Measurements from ENCODE around the gene LDLRAD3. TPM values are rescaled to one million over a fixed set of nuclear protein-coding genes. Genes with fewer than 3 reads are reported as not detected.

Gene LDLRAD3
- total and polyA plus RNA-seq, 4 donors = 20.9 to 25.6 (median 22.8) TPM

DNA sequence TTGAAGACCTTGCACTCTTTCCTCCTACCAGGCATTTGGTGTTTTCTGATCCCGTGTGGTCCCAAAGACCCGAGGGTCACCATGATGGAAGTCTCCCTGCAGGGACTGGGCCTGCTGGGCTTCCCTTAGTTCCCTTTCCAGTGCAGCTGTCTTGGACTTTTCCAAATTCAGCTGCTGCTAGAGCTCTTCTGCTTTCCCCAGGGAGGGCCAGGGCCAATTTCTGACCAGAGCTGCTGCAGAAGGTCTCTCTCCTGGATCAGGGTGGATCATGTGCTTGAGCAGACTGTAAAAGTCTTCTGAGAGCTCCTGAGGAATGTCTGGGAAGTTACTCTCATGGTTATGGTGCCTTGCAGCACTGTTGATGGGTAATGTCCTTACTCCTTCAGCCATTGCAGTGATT, 23.2 kb downstream of the LDLRAD3 start:
- peaks cover 5% of the 10 kb centered on the region for H3K4me1 ChIP-seq (ENCODE audit: control insufficient read depth, insufficient read depth, low read length)
- no peaks in the 10 kb centered on the region for H3K36me3 ChIP-seq (ENCODE audit: control insufficient read depth, insufficient read depth, low read length)
- no peaks in the 10 kb centered on the region for H3K9me3 ChIP-seq (ENCODE audit: control insufficient read depth, insufficient read depth, low read length)
- no peak overlapping the region for H3K4me3 ChIP-seq (ENCODE audit: low read depth, low read length)
- DNase-seq (ENCODE audit: low read depth in 4 of 6, low spot score in 6 of 6) = no peak
- no peaks in the 10 kb centered on the region for H3K27me3 ChIP-seq (ENCODE audit: control insufficient read depth, insufficient read depth, low read length)
- no peak overlapping the region for H3K27ac ChIP-seq (ENCODE audit: low read depth, low read length)
- 69% methylated on average over 2 of the region's 2 CpGs for WGBS (ENCODE audit: insufficient coverage)

DNA sequence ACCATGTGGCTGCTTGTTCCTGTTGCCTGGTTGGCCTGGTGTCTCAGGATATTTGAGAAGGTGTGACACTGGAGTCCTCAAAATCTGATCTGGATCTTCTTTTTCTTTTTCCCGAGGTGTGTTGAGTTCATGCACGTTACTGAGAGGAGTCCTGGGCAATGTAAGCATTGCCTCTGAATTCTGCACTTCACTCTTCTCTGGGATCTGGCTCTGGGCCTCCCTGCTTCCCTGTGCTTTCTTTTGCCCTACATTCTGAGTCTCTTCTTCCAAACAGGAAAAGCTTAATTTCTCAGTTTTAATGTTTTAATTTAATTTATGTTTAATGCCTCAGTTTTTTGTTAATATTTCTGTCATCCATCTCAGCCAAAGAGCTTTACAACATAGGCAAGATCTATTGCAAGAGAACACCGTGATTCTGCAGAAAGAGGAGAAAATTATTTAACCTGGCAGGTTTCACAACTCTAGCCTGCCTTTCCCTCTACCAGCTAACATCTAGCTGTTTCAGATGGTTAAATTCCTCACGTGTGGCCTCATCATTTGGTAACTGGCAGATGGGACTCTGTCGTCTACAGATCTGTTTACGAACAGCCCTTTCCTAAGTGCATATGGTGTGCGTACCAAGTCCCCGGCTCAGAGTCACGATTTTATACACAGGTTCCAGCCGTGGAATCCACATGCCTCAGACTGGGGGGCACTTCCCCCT, 24.7 kb downstream of the LDLRAD3 start:
- peak in 2 of 6 donors; percentile 51 to 81 for DNase-seq (ENCODE audit: low read depth in 4 of 6, low spot score in 6 of 6)
- 77% methylated on average over 9 of the region's 10 CpGs for WGBS (ENCODE audit: insufficient coverage)
- no peaks in the 10 kb centered on the region for H3K27me3 ChIP-seq (ENCODE audit: control insufficient read depth, insufficient read depth, low read length)
- H3K36me3 ChIP-seq (ENCODE audit: control insufficient read depth, insufficient read depth, low read length) = no peaks in the 10 kb centered on the region
- no peaks in the 10 kb centered on the region for H3K9me3 ChIP-seq (ENCODE audit: control insufficient read depth, insufficient read depth, low read length)
- no peak overlapping the region for H3K4me3 ChIP-seq (ENCODE audit: low read depth, low read length)
- no peak overlapping the region for H3K27ac ChIP-seq (ENCODE audit: low read depth, low read length)
- H3K4me1 ChIP-seq (ENCODE audit: control insufficient read depth, insufficient read depth, low read length) = peaks cover 5% of the 10 kb centered on the region

DNA sequence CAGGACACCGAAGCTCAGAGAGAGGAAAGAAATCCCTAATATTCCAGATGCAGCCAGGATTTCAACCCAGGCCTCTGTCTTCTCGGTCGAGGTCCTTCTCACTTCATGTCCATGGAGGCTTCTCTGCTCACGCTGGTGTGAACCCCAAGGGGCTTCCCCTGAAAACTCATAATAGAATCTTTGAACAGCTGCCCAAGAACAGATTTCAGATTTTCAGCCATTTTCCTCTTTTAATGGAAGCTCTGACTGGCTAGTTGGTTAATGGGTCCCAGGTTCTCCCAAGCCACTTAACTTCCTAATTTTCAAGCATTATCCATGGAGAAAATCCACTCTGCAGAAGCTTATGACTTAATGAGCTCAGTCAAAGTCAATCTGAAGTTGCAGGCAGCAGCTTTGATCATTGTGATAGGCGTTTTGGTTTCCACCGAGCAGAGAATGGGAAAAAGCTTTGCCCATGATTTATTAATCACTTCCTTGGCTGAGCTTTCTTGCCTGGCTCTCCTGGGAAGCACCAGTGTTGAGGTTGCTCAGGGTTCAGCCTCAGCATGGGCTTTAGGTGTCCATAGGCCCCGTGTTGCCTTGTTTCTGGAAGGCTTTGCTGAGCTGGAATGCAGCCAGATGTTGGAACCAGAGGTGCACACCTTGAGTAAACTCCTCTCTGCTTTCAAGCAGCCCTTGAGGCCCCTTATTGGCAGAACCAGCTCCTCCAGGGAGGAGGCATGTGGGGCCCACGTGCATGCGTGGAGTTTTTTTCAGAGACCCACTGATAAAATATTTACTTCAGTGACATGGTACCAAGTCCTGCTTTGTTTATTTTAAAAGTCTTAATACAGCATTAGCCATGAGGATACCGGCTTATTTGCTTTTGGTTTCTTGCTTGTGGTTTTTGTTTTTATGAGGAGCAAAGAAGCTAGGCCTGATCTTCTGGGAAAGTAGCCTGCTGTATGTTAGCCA, 25.5 kb downstream of the LDLRAD3 start:
- no peak for DNase-seq (ENCODE audit: low read depth in 4 of 6, low spot score in 6 of 6)
- Histone ChIP-seq H3K27me3 (ENCODE audit: control insufficient read depth, insufficient read depth, low read length) (no peaks in the 10 kb centered on the region), H3K9me3 (ENCODE audit: control insufficient read depth, insufficient read depth, low read length) (peaks cover 3% of the 10 kb centered on the region), H3K36me3 (ENCODE audit: control insufficient read depth, insufficient read depth, low read length) (no peaks in the 10 kb centered on the region), H3K4me1 (ENCODE audit: control insufficient read depth, insufficient read depth, low read length) (peaks cover 5% of the 10 kb centered on the region), H3K4me3 (ENCODE audit: low read depth, low read length) (no peak overlapping the region), H3K27ac (ENCODE audit: low read depth, low read length) (no peak overlapping the region)
- WGBS (ENCODE audit: insufficient coverage) = 57% methylated on average over 7 of the region's 10 CpGs

DNA sequence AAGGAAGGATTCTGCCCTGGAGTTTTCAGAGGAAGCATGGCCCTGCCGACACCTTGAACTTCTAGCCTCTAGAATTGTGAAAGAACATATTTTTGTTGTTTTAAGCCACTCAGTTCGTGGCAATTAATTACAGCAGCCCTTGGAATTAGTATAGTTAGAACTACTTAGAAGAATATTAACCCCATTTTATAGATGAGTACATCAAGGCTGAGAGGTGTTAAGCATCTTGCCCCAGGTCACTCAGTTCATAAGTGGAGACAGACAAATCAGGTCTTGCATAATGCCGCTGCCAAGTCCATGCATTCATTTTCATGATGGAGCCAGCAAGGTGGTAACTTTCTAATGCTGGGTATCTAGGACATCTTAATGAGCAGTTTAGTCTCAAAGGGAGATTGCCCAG, 26.6 kb downstream of the LDLRAD3 start:
- DNase-seq (ENCODE audit: low read depth in 4 of 6, low spot score in 6 of 6) = no peak
- H3K27me3 ChIP-seq (ENCODE audit: control insufficient read depth, insufficient read depth, low read length) = no peaks in the 10 kb centered on the region
- peaks cover 5% of the 10 kb centered on the region for H3K4me1 ChIP-seq (ENCODE audit: control insufficient read depth, insufficient read depth, low read length)
- no peak overlapping the region for H3K27ac ChIP-seq (ENCODE audit: low read depth, low read length)
- 100% methylated on average over 2 of the region's 3 CpGs for WGBS (ENCODE audit: insufficient coverage)
- H3K36me3 ChIP-seq (ENCODE audit: control insufficient read depth, insufficient read depth, low read length) = no peaks in the 10 kb centered on the region
- no peak overlapping the region for H3K4me3 ChIP-seq (ENCODE audit: low read depth, low read length)
- peaks cover 4% of the 10 kb centered on the region for H3K9me3 ChIP-seq (ENCODE audit: control insufficient read depth, insufficient read depth, low read length)

DNA sequence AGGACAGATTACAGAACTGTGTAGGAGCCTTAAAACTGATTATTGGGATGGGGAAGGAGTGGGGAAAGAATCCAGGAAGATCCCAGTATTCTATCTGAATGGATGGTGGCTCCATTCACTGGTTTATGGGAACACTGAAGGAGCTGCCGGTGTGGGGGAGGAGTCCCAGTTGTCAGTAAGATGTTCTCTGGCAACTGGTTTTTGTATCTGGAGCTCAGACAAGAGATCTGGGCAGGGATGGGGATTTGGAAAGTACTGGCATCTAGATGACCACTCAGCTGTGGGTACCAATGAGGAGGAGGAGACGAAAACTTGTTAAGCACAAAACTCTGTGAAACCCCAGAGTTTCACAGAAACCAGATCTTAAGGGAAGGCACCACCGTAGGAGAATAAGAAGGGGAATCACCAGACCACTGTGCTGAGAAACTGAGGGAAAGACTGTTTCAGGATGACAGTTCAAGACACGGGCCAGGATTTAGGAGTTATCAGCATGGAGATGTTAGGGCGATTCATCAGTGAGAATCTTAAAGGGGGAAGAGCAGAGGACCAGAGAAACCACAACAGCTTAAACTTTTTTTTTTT, 28.1 kb downstream of the LDLRAD3 start:
- no peak for DNase-seq (ENCODE audit: low read depth in 4 of 6, low spot score in 6 of 6)
- WGBS (ENCODE audit: insufficient coverage) = 91% methylated on average over 4 of the region's 5 CpGs
- Histone ChIP-seq H3K27ac (ENCODE audit: low read depth, low read length) (no peak overlapping the region), H3K36me3 (ENCODE audit: control insufficient read depth, insufficient read depth, low read length) (no peaks in the 10 kb centered on the region), H3K4me3 (ENCODE audit: low read depth, low read length) (no peak overlapping the region), H3K27me3 (ENCODE audit: control insufficient read depth, insufficient read depth, low read length) (no peaks in the 10 kb centered on the region), H3K9me3 (ENCODE audit: control insufficient read depth, insufficient read depth, low read length) (peaks cover 4% of the 10 kb centered on the region), H3K4me1 (ENCODE audit: control insufficient read depth, insufficient read depth, low read length) (peaks cover 5% of the 10 kb centered on the region)

DNA sequence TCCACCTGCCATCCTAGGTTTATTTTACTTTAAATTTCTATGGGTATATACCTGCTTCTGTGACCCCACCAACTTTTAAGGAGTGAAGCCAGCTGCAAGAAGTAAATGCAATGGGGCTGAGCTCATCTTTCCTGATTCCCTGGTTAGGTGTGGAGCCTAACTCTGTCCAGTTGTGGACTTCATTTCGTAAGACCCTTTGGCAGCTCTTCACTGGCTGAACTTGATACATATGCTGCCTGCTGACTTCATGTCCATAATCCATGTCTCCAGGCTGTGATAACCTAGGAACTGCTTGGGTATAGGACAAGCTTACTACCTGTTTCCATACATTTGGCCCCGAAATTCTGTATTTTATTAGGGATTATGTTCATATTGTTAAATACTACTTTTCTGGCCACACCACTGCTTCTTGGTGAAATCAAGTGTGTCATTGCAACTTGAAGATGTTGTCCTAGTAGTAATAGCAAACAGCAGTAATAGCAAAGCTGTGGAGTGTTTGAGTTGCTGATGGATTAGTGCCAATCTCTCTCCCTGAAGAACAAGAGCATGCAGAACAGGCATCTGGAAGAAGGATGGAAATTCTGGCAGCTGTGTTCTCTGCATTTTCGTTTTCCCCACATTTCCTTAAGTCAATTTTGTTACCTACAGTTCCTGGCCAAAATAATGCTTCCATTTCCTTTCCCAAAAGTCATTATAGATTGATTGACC, 31.2 kb downstream of the LDLRAD3 start:
- Histone ChIP-seq H3K27me3 (ENCODE audit: control insufficient read depth, insufficient read depth, low read length) (no peaks in the 10 kb centered on the region), H3K4me3 (ENCODE audit: low read depth, low read length) (no peak overlapping the region), H3K27ac (ENCODE audit: low read depth, low read length) (no peak overlapping the region), H3K9me3 (ENCODE audit: control insufficient read depth, insufficient read depth, low read length) (peaks cover 4% of the 10 kb centered on the region), H3K36me3 (ENCODE audit: control insufficient read depth, insufficient read depth, low read length) (no peaks in the 10 kb centered on the region), H3K4me1 (ENCODE audit: control insufficient read depth, insufficient read depth, low read length) (no peaks in the 10 kb centered on the region)
- no peak for DNase-seq (ENCODE audit: low read depth in 4 of 6, low spot score in 6 of 6)
- 86% methylated on average over 1 of the region's 3 CpGs for WGBS (ENCODE audit: insufficient coverage)

DNA sequence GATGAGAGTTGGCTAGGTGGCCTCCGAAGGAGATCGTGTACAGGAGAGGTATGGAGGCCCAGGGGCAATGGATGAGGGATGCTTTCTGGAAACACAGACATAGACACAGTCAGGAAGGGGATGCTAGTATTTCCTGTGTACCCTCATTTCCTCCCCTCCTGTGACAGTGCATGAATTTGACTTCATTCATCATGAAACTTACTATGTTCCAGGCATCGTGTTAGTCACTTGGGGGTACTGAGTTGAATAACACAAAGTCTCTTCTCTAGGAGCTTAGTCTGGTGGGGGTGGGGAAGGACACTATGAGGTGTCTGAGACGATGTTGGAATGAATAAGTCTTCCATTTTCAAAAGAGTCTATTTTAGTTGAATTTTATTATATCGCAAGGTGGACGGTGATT, 32.6 kb downstream of the LDLRAD3 start:
- no peak overlapping the region for H3K27ac ChIP-seq (ENCODE audit: low read depth, low read length)
- H3K4me3 ChIP-seq (ENCODE audit: low read depth, low read length) = no peak overlapping the region
- no peaks in the 10 kb centered on the region for H3K4me1 ChIP-seq (ENCODE audit: control insufficient read depth, insufficient read depth, low read length)
- 100% methylated on average over 5 of the region's 6 CpGs for WGBS (ENCODE audit: insufficient coverage)
- no peaks in the 10 kb centered on the region for H3K27me3 ChIP-seq (ENCODE audit: control insufficient read depth, insufficient read depth, low read length)
- DNase-seq (ENCODE audit: low read depth in 4 of 6, low spot score in 6 of 6) = no peak
- peaks cover 4% of the 10 kb centered on the region for H3K9me3 ChIP-seq (ENCODE audit: control insufficient read depth, insufficient read depth, low read length)
- no peaks in the 10 kb centered on the region for H3K36me3 ChIP-seq (ENCODE audit: control insufficient read depth, insufficient read depth, low read length)

DNA sequence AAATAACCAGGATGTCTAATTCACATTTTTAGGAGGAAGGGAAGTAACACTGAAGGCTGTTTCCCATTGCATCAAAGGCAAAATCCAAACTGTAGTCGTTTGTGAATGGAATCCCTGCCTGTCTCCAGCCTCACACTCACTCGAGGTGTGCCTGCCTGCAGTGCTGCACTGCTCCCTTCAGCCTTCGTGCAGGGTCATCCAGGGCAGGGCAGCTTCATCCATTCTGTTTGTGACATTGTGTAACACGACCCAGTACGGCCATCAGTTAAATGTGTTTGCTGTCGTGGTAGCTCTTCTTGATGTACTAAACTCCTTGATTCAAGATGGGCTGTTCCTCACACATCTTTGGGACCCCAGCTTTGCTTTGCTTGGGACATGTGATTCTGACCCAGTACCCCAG, 34.3 kb downstream of the LDLRAD3 start:
- H3K27ac ChIP-seq (ENCODE audit: low read depth, low read length) = no peak overlapping the region
- DNase-seq (ENCODE audit: low read depth in 4 of 6, low spot score in 6 of 6) = no peak
- WGBS (ENCODE audit: insufficient coverage) = 28% methylated on average over 6 of the region's 6 CpGs

DNA sequence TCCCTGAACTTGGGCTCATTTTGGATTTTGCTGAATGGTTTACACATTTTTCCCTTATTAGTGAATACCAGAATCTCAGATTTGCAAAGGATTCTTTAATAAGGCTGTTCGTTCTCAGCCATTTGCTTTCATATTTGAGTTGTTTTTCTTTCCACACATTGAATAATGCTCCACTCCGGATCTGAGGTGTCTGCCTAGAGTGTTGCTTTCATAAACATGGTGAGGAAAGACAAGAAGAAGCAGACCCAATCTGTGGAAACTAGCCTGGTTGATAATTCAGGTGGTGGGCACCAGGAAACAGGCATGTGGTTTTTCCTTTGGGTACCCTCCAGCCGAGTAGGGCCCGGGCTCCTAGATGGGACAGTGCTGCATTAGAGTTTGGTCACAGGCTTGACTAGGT, 35.0 kb downstream of the LDLRAD3 start:
- WGBS (ENCODE audit: insufficient coverage) = 88% methylated on average over 2 of the region's 4 CpGs
- H3K9me3 ChIP-seq (ENCODE audit: control insufficient read depth, insufficient read depth, low read length) = peaks cover 4% of the 10 kb centered on the region
- DNase-seq (ENCODE audit: low read depth in 4 of 6, low spot score in 6 of 6) = no peak
- H3K27ac ChIP-seq (ENCODE audit: low read depth, low read length) = peak overlapping the region; percentile 12
- no peak overlapping the region for H3K4me3 ChIP-seq (ENCODE audit: low read depth, low read length)
- no peaks in the 10 kb centered on the region for H3K36me3 ChIP-seq (ENCODE audit: control insufficient read depth, insufficient read depth, low read length)
- no peaks in the 10 kb centered on the region for H3K27me3 ChIP-seq (ENCODE audit: control insufficient read depth, insufficient read depth, low read length)
- peaks cover 7% of the 10 kb centered on the region for H3K4me1 ChIP-seq (ENCODE audit: control insufficient read depth, insufficient read depth, low read length)

More for the DNA sequence above, 34.3 kb downstream of the LDLRAD3 start:
- Histone ChIP-seq H3K4me1 (ENCODE audit: control insufficient read depth, insufficient read depth, low read length) (peaks cover 7% of the 10 kb centered on the region), H3K36me3 (ENCODE audit: control insufficient read depth, insufficient read depth, low read length) (no peaks in the 10 kb centered on the region), H3K9me3 (ENCODE audit: control insufficient read depth, insufficient read depth, low read length) (peaks cover 4% of the 10 kb centered on the region), H3K27me3 (ENCODE audit: control insufficient read depth, insufficient read depth, low read length) (no peaks in the 10 kb centered on the region), H3K4me3 (ENCODE audit: low read depth, low read length) (no peak overlapping the region)

Measured in spinal cord (tissue), 10 donors.